Hepatic stellate cell (primary cell): ENCODE measurements around the gene CD72.
"Not testable (repeated sequence)": the region's sequence is repeated elsewhere in the genome, so short reads cannot be mapped to it uniquely, and the experiment has no call there.

Experiments used
- DNase-seq: peaks from one replicate; pipeline ENCODE4 v3.0.0; 2011; ENCODE audit warnings: low spot score

The CD72 gene

GRCh38 chr9:35616681-35617459, 1.3 kb downstream of the CD72 start:
- peak; percentile 57 for DNase-seq

- DNase-seq, result no peak
These were observed 2.1 kb downstream of the CD72 start for GRCh38 chr9:35615981-35616680.

- no peak for DNase-seq
These were observed 5.4 kb downstream of the CD72 start for GRCh38 chr9:35612843-35613242.

GRCh38 chr9:35612066-35612465, 6.1 kb downstream of the CD72 start:
- DNase-seq, result not testable (repeated sequence)

- DNase-seq, result peak; percentile 68
These were observed 6.9 kb downstream of the CD72 start for GRCh38 chr9:35611230-35611797.

- no peak for DNase-seq
These were observed 8.4 kb downstream of the CD72 start for GRCh38 chr9:35609820-35610163.

- no peak for DNase-seq
These were observed 9.0 kb downstream of the CD72 start for GRCh38 chr9:35609001-35609819.

- DNase-seq, result no peak
These were observed 10.0 kb downstream of the CD72 start for GRCh38 chr9:35608221-35608620.

GRCh38 chr9:35606726-35607125, 11.5 kb downstream of the CD72 start:
- DNase-seq, result no peak

GRCh38 chr9:35606138-35606504, 12.1 kb downstream of the CD72 start:
- peak; percentile 27 for DNase-seq

- DNase-seq, result peak; percentile 71
These were observed 12.7 kb downstream of the CD72 start for GRCh38 chr9:35605351-35606137.

- DNase-seq, result peak; percentile 84
These were observed 13.4 kb downstream of the CD72 start, which contains the start of gene TESK1 for GRCh38 chr9:35604578-35605350. Gene TESK1 (plus strand): TSS chr9:35605262. CDS start chr9:35605620, 358 bp downstream.

- peak; percentile 100 for DNase-seq
These were observed 14.1 kb downstream of the CD72 start for GRCh38 chr9:35603986-35604577.

- peak; percentile 63 for DNase-seq
These were observed 14.7 kb downstream of the CD72 start for GRCh38 chr9:35603506-35603985.

GRCh38 chr9:35599763-35600604, 18.2 kb downstream of the CD72 start:
- DNase-seq, result no peak

GRCh38 chr9:35598866-35599590, 19.2 kb downstream of the CD72 start:
- no peak for DNase-seq

- not testable (repeated sequence) for DNase-seq
These were observed 21.3 kb downstream of the CD72 start for GRCh38 chr9:35596907-35597306.

GRCh38 chr9:35594471-35594870, 23.7 kb downstream of the CD72 start:
- no peak for DNase-seq

GRCh38 chr9:35593581-35593980, 24.6 kb downstream of the CD72 start:
- DNase-seq, result no peak
